HCT116 (cell line): ENCODE data around the gene RCOR1. TPM values are rescaled to one million over a fixed set of nuclear protein-coding genes. Genes with fewer than 3 reads are reported as not detected.

ENCODE experiments used
- ATAC-seq: fragments of 200-7000 bp; cut with Tn5 transposase; 2 replicates; pipeline ENCODE4 v1.9.1; 2020; ENCODE audit warnings: mild to moderate bottlenecking, moderate library complexity
- BruUV-seq: library from RNA; stranded (reverse); fragments of 400-500 nt; replicated peaks from 2 replicates; lab custom pipeline; 2021; lab: Mats Ljungman, UMichigan
- CTCF ChIA-PET: fragments of 300-600 bp; sonication (Branson Sonifier 250); formaldehyde crosslinking; loops from one replicate; lab custom pipeline; 2021; ENCODE audit warnings: antibody characterized with exemption; lab: Charles Lee
- POLR2A ChIA-PET: fragments of 300-600, 350-600 bp; sonication (Branson Sonifier 250); formaldehyde crosslinking; loops from one replicate; lab custom pipeline; 2021; ENCODE audit warnings: antibody characterized with exemption; lab: Charles Lee
- RAD21 ChIA-PET, 2 experiments: fragments of 300-600 bp; sonication (Branson Sonifier 250); formaldehyde crosslinking; loops; one replicate each; lab custom pipeline; 2023; ENCODE audit warnings: low total read pairs in 2 of 2; ENCODE audit not compliant: uncharacterized antibody in 2 of 2, unreplicated experiment in 2 of 2, low non-redundant PET in 1 of 2; lab: Charles Lee
- DNase-seq: peaks from one replicate; pipeline ENCODE4 v3.0.0-alpha.2; 2010; ENCODE audit warnings: low read depth, low spot score
- H2AFZ ChIP-seq: fragments of 200-600 bp; shearing (Covaris generic), sonication (generic); 2 replicates; pipeline ENCODE4 v1.6.1; 2017; ENCODE audit warnings: low read depth, mixed run types, mixed read lengths, antibody characterized with exemption, low read length; ENCODE audit not compliant: poor library complexity, severe bottlenecking
- H3K27ac ChIP-seq: 2 replicates; pipeline ENCODE4 v1.5.1; 2012; ENCODE audit warnings: low read depth, low read length
- H3K27me3 ChIP-seq: fragments of 200-600 bp; sonication (generic); 2 replicates; pipeline ENCODE4 v1.6.1; 2016; ENCODE audit warnings: mixed run types, low read length, mixed read lengths; ENCODE audit not compliant: insufficient read depth
- H3K36me3 ChIP-seq, 2 experiments: fragments of 200-500 bp in 1 of 2; fragments of 200-600 bp in 1 of 2; sonication (Bioruptor generic) in 1 of 2; sonication (generic) in 1 of 2; 2 replicates each; pipeline versions ENCODE4 v1.5.1 to v1.6.1; 2014 to 2016; ENCODE audit warnings: low read length in 2 of 2, inconsistent platforms in 1 of 2, mixed read lengths in 1 of 2, mixed run types in 1 of 2; ENCODE audit not compliant: insufficient read depth in 2 of 2, control insufficient read depth in 1 of 2
- H3K4me1 ChIP-seq, 2 experiments: fragments of 200-600 bp in 1 of 2; sonication (generic) in 1 of 2; 2 replicates each; pipeline versions ENCODE4 v1.5.1 to v1.6.1; 2012 to 2017; ENCODE audit warnings: low read length in 2 of 2, inconsistent platforms in 1 of 2, mild to moderate bottlenecking in 1 of 2, mixed read lengths in 1 of 2, mixed run types in 1 of 2, moderate library complexity in 1 of 2; ENCODE audit not compliant: insufficient read depth in 2 of 2, control insufficient read depth in 1 of 2
- H3K4me2 ChIP-seq: fragments of 200-600 bp; sonication (generic); 2 replicates; pipeline ENCODE4 v1.6.1; 2017; ENCODE audit warnings: mixed run types, low read length, mixed read lengths
- H3K4me3 ChIP-seq, 2 experiments: fragments of 200-600 bp in 1 of 2; sonication (generic) in 1 of 2; replicated peaks in 1 of 2; 2 replicates each; pipeline ENCODE4 v1.5.1; 2011 to 2016; ENCODE audit warnings: low read length in 2 of 2, control low read depth in 1 of 2, low read depth in 1 of 2, mild to moderate bottlenecking in 1 of 2, mixed read lengths in 1 of 2, mixed run types in 1 of 2
- H3K79me2 ChIP-seq: fragments of 200-600 bp; sonication (generic); 2 replicates; pipeline ENCODE4 v1.6.1; 2017; ENCODE audit warnings: mild to moderate bottlenecking, mixed run types, low read length, moderate library complexity, mixed read lengths; ENCODE audit not compliant: insufficient read depth
- H3K9ac ChIP-seq: fragments of 200-600 bp; sonication (generic); 2 replicates; pipeline ENCODE4 v1.6.1; 2016; ENCODE audit warnings: low read length, mixed read lengths
- H3K9me2 ChIP-seq: fragments of 200-600 bp; sonication (generic), shearing (Covaris generic); 2 replicates; pipeline ENCODE4 v1.6.1; 2017; ENCODE audit warnings: mixed run types, mild to moderate bottlenecking, moderate library complexity; ENCODE audit not compliant: insufficient read depth
- H3K9me3 ChIP-seq, 2 experiments: fragments of 200-500 bp in 1 of 2; fragments of 200-600 bp in 1 of 2; sonication (Bioruptor generic) in 1 of 2; sonication (generic) in 1 of 2; 2 replicates each; pipeline ENCODE4 v1.6.1; 2014 to 2017; ENCODE audit warnings: low read length in 2 of 2, mixed read lengths in 2 of 2, inconsistent platforms in 1 of 2, low read depth in 1 of 2, mild to moderate bottlenecking in 1 of 2, mixed run types in 1 of 2, moderate library complexity in 1 of 2; ENCODE audit not compliant: control insufficient read depth in 1 of 2, insufficient read depth in 1 of 2
- H4K20me1 ChIP-seq: fragments of 200-600 bp; sonication (generic), shearing (Covaris generic); 2 replicates; pipeline ENCODE4 v1.6.1; 2017; ENCODE audit warnings: mixed run types, mild to moderate bottlenecking, moderate library complexity; ENCODE audit not compliant: insufficient read depth
- ATF3 ChIP-seq: IDR thresholded peaks from 2 replicates; pipeline ENCODE4 v1.6.1; 2012
- CBX3 ChIP-seq: IDR thresholded peaks from 2 replicates; pipeline ENCODE4 v1.6.1; 2012; ENCODE audit warnings: low read depth
- CEBPB ChIP-seq: IDR thresholded peaks from 2 replicates; pipeline ENCODE4 v1.6.1; 2012; ENCODE audit warnings: low read depth
- EGR1 ChIP-seq: IDR thresholded peaks from 2 replicates; pipeline ENCODE4 v1.6.1; 2012; ENCODE audit warnings: low read depth
- ELF1 ChIP-seq: IDR thresholded peaks from 2 replicates; pipeline ENCODE4 v1.6.1; 2012; ENCODE audit warnings: low read depth, borderline replicate concordance
- EZH2phosphoT487 ChIP-seq: fragments of 200-600 bp; IDR thresholded peaks from 2 replicates; pipeline ENCODE4 v1.6.1; 2018; ENCODE audit warnings: antibody characterized with exemption, borderline replicate concordance
- FOSL1 ChIP-seq: IDR thresholded peaks from 2 replicates; pipeline ENCODE4 v1.6.1; 2012; ENCODE audit warnings: low read depth
- MAX ChIP-seq: IDR thresholded peaks from 2 replicates; pipeline ENCODE4 v1.6.1; 2012
- POLR2A ChIP-seq: IDR thresholded peaks from 2 replicates; pipeline ENCODE4 v1.7.0; 2011; ENCODE audit warnings: borderline replicate concordance; ENCODE audit not compliant: insufficient read depth, insufficient read length; ENCODE audit errors: extremely low read depth
- POLR2AphosphoS5 ChIP-seq: IDR thresholded peaks from 2 replicates; pipeline ENCODE4 v1.6.1; 2011; ENCODE audit warnings: mild to moderate bottlenecking, low read depth, low read length, moderate library complexity
- RAD21 ChIP-seq: IDR thresholded peaks from 2 replicates; pipeline ENCODE4 v1.6.1; 2012; ENCODE audit warnings: low read depth, mild to moderate bottlenecking
- SIN3A ChIP-seq: IDR thresholded peaks from 2 replicates; pipeline ENCODE4 v1.6.1; 2012; ENCODE audit warnings: low read depth
- SP1 ChIP-seq: IDR thresholded peaks from 2 replicates; pipeline ENCODE4 v1.6.1; 2012; ENCODE audit warnings: low read depth
- SRF ChIP-seq: IDR thresholded peaks from 2 replicates; pipeline ENCODE4 v1.6.1; 2012; ENCODE audit warnings: low read depth
- TCF7L2 ChIP-seq: IDR thresholded peaks from 2 replicates; pipeline ENCODE4 v1.7.0; 2011; ENCODE audit warnings: borderline replicate concordance, inconsistent platforms; ENCODE audit not compliant: insufficient read depth, insufficient read length; ENCODE audit errors: extremely low read depth
- YY1 ChIP-seq: IDR thresholded peaks from 2 replicates; pipeline ENCODE4 v1.6.1; 2011; ENCODE audit warnings: low read length, low read depth, moderate library complexity, mild to moderate bottlenecking; ENCODE audit not compliant: insufficient replicate concordance; ENCODE audit errors: extremely low read depth
- ZBTB33 ChIP-seq: IDR thresholded peaks from 2 replicates; pipeline ENCODE4 v1.6.1; 2011; ENCODE audit warnings: mild to moderate bottlenecking, low read length, moderate library complexity; ENCODE audit not compliant: insufficient replicate concordance; ENCODE audit errors: extremely low read depth
- ZFX ChIP-seq: fragments of 450-650 bp; IDR thresholded peaks from 2 replicates; pipeline ENCODE4 v1.6.1; 2017
- ZNF274 ChIP-seq: fragments of 200-500 bp; sonication (Bioruptor generic); IDR thresholded peaks from 2 replicates; pipeline ENCODE4 v1.6.1; 2014; ENCODE audit warnings: mild to moderate bottlenecking, low read depth, low read length, inconsistent platforms
- intact Hi-C: fragments of 100-400 bp; cut with micrococcal nuclease; formaldehyde crosslinking; loops from 2 replicates; pipeline ENCODE4 v1.10.0; 2022
- total RNA-seq: library from RNA; stranded (reverse); gene quantifications from one replicate; pipeline ENCODE4 v1.2.1, GENCODE V29; 2021; ENCODE audit not compliant: unreplicated experiment
- TF ChIP-seq, protein P1 (sequence below): IDR thresholded peaks from 2 replicates; pipeline ENCODE4 v1.6.1; 2012; ENCODE audit warnings: low read depth

The RCOR1 gene
- total RNA-seq, 1 experiment from 2014 or later = 30.7 TPM

- Histone ChIP-seq H3K4me2 (no peak overlapping the region), H3K4me3 (no peak overlapping the region), H3K9me2 (no peaks in the 10 kb centered on the region), H3K79me2 (peaks cover 92% of the 10 kb centered on the region), H2AFZ (no peak overlapping the region), H3K27me3 (no peaks in the 10 kb centered on the region), H3K36me3 (peaks cover 0 to 4% of the 10 kb centered on the region in 2 experiments; a peak in 1 of 4 replicates), H3K27ac (no peak overlapping the region), H4K20me1 (0 out of 2 replicates have a peak, but pooled peaks cover 11% of the 10 kb centered on the region), H3K9me3 (no peaks in the 10 kb centered on the region), H3K9ac (no peak overlapping the region), H3K4me1 (peaks cover 0 to 2% of the 10 kb centered on the region in 2 experiments; a peak in 1 of 4 replicates)
- ChIA-PET POLR2A (no interaction called here), CTCF (interaction anchor here (1.2 kb wide), 1 partner anchor 22 kb away, joined by 3 read pairs; no protein-coding TSS in a partner anchor), RAD21 (no interaction called here)
- ATAC-seq (no peak), DNase-seq (no peak)
- intact Hi-C loops = no loop called here
- TF ChIP-seq EGR1 (no peak), ATF3 (no peak), RAD21 (no peak), ZFX (no peak), POLR2AphosphoS5 (no peak), ZNF274 (no peak), POLR2A (no peak), TCF7L2 (no peak), FOSL1 (no peak), CBX3 (no peak), CEBPB (no peak), SP1 (no peak), SIN3A (no peak), YY1 (no peak), EZH2phosphoT487 (no peak), ZBTB33 (no peak), ELF1 (no peak), SRF (no peak), MAX (no peak)
- TF ChIP-seq, protein P1, sequence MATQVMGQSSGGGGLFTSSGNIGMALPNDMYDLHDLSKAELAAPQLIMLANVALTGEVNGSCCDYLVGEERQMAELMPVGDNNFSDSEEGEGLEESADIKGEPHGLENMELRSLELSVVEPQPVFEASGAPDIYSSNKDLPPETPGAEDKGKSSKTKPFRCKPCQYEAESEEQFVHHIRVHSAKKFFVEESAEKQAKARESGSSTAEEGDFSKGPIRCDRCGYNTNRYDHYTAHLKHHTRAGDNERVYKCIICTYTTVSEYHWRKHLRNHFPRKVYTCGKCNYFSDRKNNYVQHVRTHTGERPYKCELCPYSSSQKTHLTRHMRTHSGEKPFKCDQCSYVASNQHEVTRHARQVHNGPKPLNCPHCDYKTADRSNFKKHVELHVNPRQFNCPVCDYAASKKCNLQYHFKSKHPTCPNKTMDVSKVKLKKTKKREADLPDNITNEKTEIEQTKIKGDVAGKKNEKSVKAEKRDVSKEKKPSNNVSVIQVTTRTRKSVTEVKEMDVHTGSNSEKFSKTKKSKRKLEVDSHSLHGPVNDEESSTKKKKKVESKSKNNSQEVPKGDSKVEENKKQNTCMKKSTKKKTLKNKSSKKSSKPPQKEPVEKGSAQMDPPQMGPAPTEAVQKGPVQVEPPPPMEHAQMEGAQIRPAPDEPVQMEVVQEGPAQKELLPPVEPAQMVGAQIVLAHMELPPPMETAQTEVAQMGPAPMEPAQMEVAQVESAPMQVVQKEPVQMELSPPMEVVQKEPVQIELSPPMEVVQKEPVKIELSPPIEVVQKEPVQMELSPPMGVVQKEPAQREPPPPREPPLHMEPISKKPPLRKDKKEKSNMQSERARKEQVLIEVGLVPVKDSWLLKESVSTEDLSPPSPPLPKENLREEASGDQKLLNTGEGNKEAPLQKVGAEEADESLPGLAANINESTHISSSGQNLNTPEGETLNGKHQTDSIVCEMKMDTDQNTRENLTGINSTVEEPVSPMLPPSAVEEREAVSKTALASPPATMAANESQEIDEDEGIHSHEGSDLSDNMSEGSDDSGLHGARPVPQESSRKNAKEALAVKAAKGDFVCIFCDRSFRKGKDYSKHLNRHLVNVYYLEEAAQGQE = no peak
- BruUV-seq = no TSS peak
Measured at GRCh38 chr14:102616799-102617198, 24.4 kb downstream of the RCOR1 start.
